OCI-LY1 (cell line): ENCODE data around the gene ACSS1.

ENCODE experiments used
- H2AFZ ChIP-seq: fragments of 200-600 bp; sonication (generic), shearing (Covaris generic); 2 replicates; pipeline ENCODE4 v1.6.0; 2014; ENCODE audit warnings: antibody characterized with exemption, mild to moderate bottlenecking, low read length
- H3F3A ChIP-seq: fragments of 200-600 bp; sonication (generic), shearing (Covaris generic); 2 replicates; pipeline ENCODE4 v1.6.0; 2014; ENCODE audit warnings: mild to moderate bottlenecking, antibody characterized with exemption, low read length, moderate library complexity; ENCODE audit not compliant: insufficient read depth
- H3K27ac ChIP-seq: fragments of 200-600 bp; sonication (generic); 2 replicates; pipeline ENCODE4 v1.5.1; 2014; ENCODE audit warnings: low read length, mixed run types, mild to moderate bottlenecking, low read depth; ENCODE audit not compliant: poor library complexity, severe bottlenecking
- H3K27me3 ChIP-seq: fragments of 200-600 bp; sonication (generic); 2 replicates; pipeline ENCODE4 v1.6.0; 2014; ENCODE audit warnings: antibody characterized with exemption, mild to moderate bottlenecking, low read length, moderate library complexity; ENCODE audit not compliant: insufficient read depth
- H3K36me3 ChIP-seq: fragments of 200-600 bp; sonication (generic); 2 replicates; pipeline ENCODE4 v1.6.1; 2014; ENCODE audit warnings: mild to moderate bottlenecking, antibody characterized with exemption, low read length, moderate library complexity, mixed read lengths; ENCODE audit not compliant: insufficient read depth
- H3K4me1 ChIP-seq: fragments of 200-600 bp; sonication (generic); 2 replicates; pipeline ENCODE4 v1.5.1; 2014; ENCODE audit warnings: mild to moderate bottlenecking, low read length, moderate library complexity; ENCODE audit not compliant: insufficient read depth, severe bottlenecking
- H3K4me2 ChIP-seq: fragments of 200-600 bp; sonication (generic), shearing (Covaris generic); 2 replicates; pipeline ENCODE4 v1.6.1; 2014; ENCODE audit warnings: low read length
- H3K4me3 ChIP-seq: fragments of 200-600 bp; sonication (generic); 2 replicates; pipeline ENCODE4 v1.5.1; 2014; ENCODE audit warnings: low read length, low read depth, mild to moderate bottlenecking, mixed read lengths; ENCODE audit not compliant: poor library complexity, severe bottlenecking
- H3K79me2 ChIP-seq: fragments of 200-600 bp; shearing (Covaris generic); 2 replicates; pipeline ENCODE4 v1.6.1; 2016; ENCODE audit warnings: mixed run types, low read length, mixed read lengths; ENCODE audit not compliant: insufficient read depth
- H3K9ac ChIP-seq: fragments of 200-600 bp; sonication (generic), shearing (Covaris generic); 2 replicates; pipeline ENCODE4 v1.6.1; 2014; ENCODE audit warnings: mild to moderate bottlenecking, low read length, mixed read lengths
- H3K9me2 ChIP-seq: fragments of 200-600 bp; sonication (generic), shearing (Covaris generic); 2 replicates; pipeline ENCODE4 v1.6.1; 2014; ENCODE audit warnings: low read depth, mild to moderate bottlenecking, low read length, mixed read lengths
- H3K9me3 ChIP-seq: fragments of 200-600 bp; shearing (Covaris generic); 2 replicates; pipeline ENCODE4 v1.6.1; 2014; ENCODE audit warnings: low read length, mixed read lengths
- H4K20me1 ChIP-seq: fragments of 200-600 bp; sonication (generic), shearing (Covaris generic); 2 replicates; pipeline ENCODE4 v1.6.0; 2016; ENCODE audit warnings: mild to moderate bottlenecking, low read length; ENCODE audit not compliant: insufficient read depth
- CTCF ChIP-seq: fragments of 200-600 bp; sonication (generic), shearing (Covaris generic); IDR thresholded peaks from 2 replicates; pipeline ENCODE4 v1.5.1; 2017; ENCODE audit warnings: mild to moderate bottlenecking, antibody characterized with exemption, low read length, moderate library complexity, mixed read lengths
- EZH2 ChIP-seq: fragments of 200-600 bp; sonication (generic), shearing (Covaris generic); IDR thresholded peaks from 2 replicates; pipeline ENCODE4 v1.8.0; 2017; ENCODE audit warnings: borderline replicate concordance, mixed run types, mild to moderate bottlenecking, antibody characterized with exemption, low read length, moderate library complexity, mixed read lengths

ACSS1 gene

GRCh38 chr20:25014816-25015215, 43.1 kb downstream of the ACSS1 start:
- H4K20me1 ChIP-seq, result no peaks in the 10 kb centered on the region

GRCh38 chr20:25013478-25014380, 44.2 kb downstream of the ACSS1 start:
- no peak overlapping the region for H3K4me2 ChIP-seq
- no peak overlapping the region for H3K27ac ChIP-seq
- TF ChIP-seq EZH2, result no peak
- TF ChIP-seq CTCF, result no peak
- no peak overlapping the region for H3K9ac ChIP-seq
- no peaks in the 10 kb centered on the region for H3F3A ChIP-seq
- no peaks in the 10 kb centered on the region for H4K20me1 ChIP-seq
- H3K36me3 ChIP-seq, result no peaks in the 10 kb centered on the region
- no peaks in the 10 kb centered on the region for H3K79me2 ChIP-seq
- peaks cover 3% of the 10 kb centered on the region; the same call in 1 of the 2 replicates for H3K27me3 ChIP-seq
- H3K4me1 ChIP-seq, result no peaks in the 10 kb centered on the region
- no peaks in the 10 kb centered on the region for H3K9me3 ChIP-seq
- H3K4me3 ChIP-seq, result no peak overlapping the region
- no peak overlapping the region for H2AFZ ChIP-seq
- no peaks in the 10 kb centered on the region for H3K9me2 ChIP-seq

More at GRCh38 chr20:25014816-25015215, 43.1 kb downstream of the ACSS1 start:
- Histone ChIP-seq H3F3A (no peaks in the 10 kb centered on the region), H3K9me3 (no peaks in the 10 kb centered on the region), H3K27ac (no peak overlapping the region), H3K4me2 (no peak overlapping the region), H3K9ac (no peak overlapping the region), H3K9me2 (no peaks in the 10 kb centered on the region), H2AFZ (no peak overlapping the region), H3K4me3 (no peak overlapping the region), H3K79me2 (no peaks in the 10 kb centered on the region), H3K36me3 (no peaks in the 10 kb centered on the region), H3K27me3 (peaks cover 3% of the 10 kb centered on the region; the same call in 1 of the 2 replicates), H3K4me1 (no peaks in the 10 kb centered on the region)
- TF ChIP-seq EZH2 (no peak), CTCF (no peak)

- no peak overlapping the region for H3K4me3 ChIP-seq
- H3K9ac ChIP-seq, result no peak overlapping the region
- H3K79me2 ChIP-seq, result no peaks in the 10 kb centered on the region
- H3K27me3 ChIP-seq, result peaks cover 3% of the 10 kb centered on the region; the same call in 1 of the 2 replicates
- H3K4me1 ChIP-seq, result no peaks in the 10 kb centered on the region
- no peak for TF ChIP-seq EZH2
- H4K20me1 ChIP-seq, result no peaks in the 10 kb centered on the region
- H3K27ac ChIP-seq, result no peak overlapping the region
- H3K9me2 ChIP-seq, result no peaks in the 10 kb centered on the region
- no peaks in the 10 kb centered on the region for H3F3A ChIP-seq
- no peak overlapping the region for H2AFZ ChIP-seq
- no peaks in the 10 kb centered on the region for H3K9me3 ChIP-seq
- H3K36me3 ChIP-seq, result no peaks in the 10 kb centered on the region
- H3K4me2 ChIP-seq, result no peak overlapping the region
Observed at GRCh38 chr20:25012616-25013189, 45.2 kb downstream of the ACSS1 start.
